ENCODE results near the gene SLC16A1.

- TF ChIP-seq CTCF (IDR thresholded peaks at IDR 0.05) (no peak), POLR2A (IDR thresholded peaks at IDR 0.05) (no peak)
Measured at GRCh38 chr1:112904071-112904830, 51.7 kb downstream of the SLC16A1 start.

Measured in thyroid gland (tissue), 4 donors.